Nephron progenitor cell (in vitro differentiated cells): Measurements from ENCODE around the gene CYBA.

Experiments used
- DNase-seq: peaks from one replicate; pipeline ENCODE4 v3.0.0; 2021
- H3K27ac Mint-ChIP-seq: 2 replicates; pipeline ENCODE4 v1.8.0; 2021; ENCODE audit warnings: mild to moderate bottlenecking, moderate library complexity, mixed read lengths
- H3K27me3 Mint-ChIP-seq: 2 replicates; pipeline ENCODE4 v1.8.0; 2021; ENCODE audit warnings: mild to moderate bottlenecking, low read depth, mixed read lengths; ENCODE audit not compliant: poor library complexity
- H3K36me3 Mint-ChIP-seq: 2 replicates; pipeline ENCODE4 v1.8.0; 2021; ENCODE audit warnings: low read depth, mixed read lengths
- H3K4me1 Mint-ChIP-seq: 2 replicates; pipeline ENCODE4 v1.8.0; 2021; ENCODE audit warnings: mixed read lengths
- H3K4me3 Mint-ChIP-seq: 2 replicates; pipeline ENCODE4 v1.8.0; 2021; ENCODE audit warnings: mild to moderate bottlenecking, moderate library complexity, mixed read lengths
- H3K9me3 Mint-ChIP-seq: 2 replicates; pipeline ENCODE4 v1.8.0; 2021; ENCODE audit warnings: mild to moderate bottlenecking, moderate library complexity, mixed read lengths
- CTCF ChIP-seq: fragments of 200-600 bp; sonication (generic); IDR thresholded peaks from 2 replicates; pipeline ENCODE4 v1.5.0; 2021; ENCODE audit warnings: antibody characterized with exemption

Gene CYBA

GRCh38 chr16:88662843-88663606 lies 12.2 kb upstream of the CYBA start, which contains the start of gene MVD:
MVD (minus strand) TSS chr16:88663091; CDS start chr16:88663080, 11 bp downstream.
- peak within 1 kb of the TSS; percentile 88 for H3K27ac Mint-ChIP-seq
- TF ChIP-seq CTCF: no peak

GRCh38 chr16:88662222-88662842 lies 11.5 kb upstream of the CYBA start:
- Mint-ChIP-seq H3K27me3 (no peaks in the 10 kb centered on the region), H3K9me3 (no peaks in the 10 kb centered on the region), H3K4me3 (peak overlapping the region; percentile 88), H3K27ac (peak overlapping the region; percentile 34), H3K36me3 (peaks cover 9% of the 10 kb centered on the region), H3K4me1 (peaks cover 22% of the 10 kb centered on the region)
- peak; percentile 36 for DNase-seq
- TF ChIP-seq CTCF: no peak

More at GRCh38 chr16:88662843-88663606, 12.2 kb upstream of the CYBA start, which contains the start of gene MVD:
- Mint-ChIP-seq H3K36me3 (peaks cover 9% of the 10 kb centered on the region), H3K4me3 (peak within 1 kb of the TSS; percentile 90), H3K4me1 (peaks cover 26% of the 10 kb centered on the region), H3K27me3 (no peaks in the 10 kb centered on the region), H3K9me3 (no peaks in the 10 kb centered on the region)
- peak; percentile 94 for DNase-seq

- no peak for TF ChIP-seq CTCF
- no peak for DNase-seq
- Mint-ChIP-seq H3K9me3 (no peaks in the 10 kb centered on the region), H3K4me3 (peak overlapping the region; percentile 88), H3K36me3 (peaks cover 6% of the 10 kb centered on the region), H3K27me3 (no peaks in the 10 kb centered on the region), H3K4me1 (peaks cover 19% of the 10 kb centered on the region), H3K27ac (no peak overlapping the region)
Observed at GRCh38 chr16:88661468-88661867, 10.6 kb upstream of the CYBA start.

GRCh38 chr16:88659160-88659559 lies 8.3 kb upstream of the CYBA start:
- Mint-ChIP-seq H3K27ac (no peak overlapping the region), H3K27me3 (peaks cover 2% of the 10 kb centered on the region), H3K36me3 (no peaks in the 10 kb centered on the region), H3K9me3 (no peaks in the 10 kb centered on the region), H3K4me1 (peaks cover 14% of the 10 kb centered on the region), H3K4me3 (no peak overlapping the region)
- DNase-seq: no peak
- no peak for TF ChIP-seq CTCF

- Mint-ChIP-seq H3K4me3 (no peak overlapping the region), H3K4me1 (peaks cover 14% of the 10 kb centered on the region), H3K27ac (no peak overlapping the region), H3K36me3 (no peaks in the 10 kb centered on the region), H3K27me3 (peaks cover 2% of the 10 kb centered on the region), H3K9me3 (no peaks in the 10 kb centered on the region)
- DNase-seq: no peak
- TF ChIP-seq CTCF: no peak
Observed at GRCh38 chr16:88658714-88659113, 7.9 kb upstream of the CYBA start.
